HK-2 (cell line): ENCODE data around the gene SALL2.

Experiments
- DNase-seq: peaks from one replicate; pipeline ENCODE4 v3.0.0-alpha.2; 2018; ENCODE audit not compliant: unreplicated experiment

SALL2 gene

GRCh38 chr14:21528381-21529348 lies 2.5 kb upstream of the SALL2 start:
- DNase-seq = no peak

GRCh38 chr14:21527318-21527679 lies 1.2 kb upstream of the SALL2 start:
- DNase-seq = no peak

GRCh38 chr14:21526672-21527317 lies 649 bp upstream of the SALL2 start:
- DNase-seq = no peak

GRCh38 chr14:21525571-21525961 lies 580 bp downstream of the SALL2 start:
- no peak for DNase-seq

- DNase-seq = no peak
These were observed 1.3 kb downstream of the SALL2 start for GRCh38 chr14:21524575-21525490.

- no peak for DNase-seq
These were observed 2.9 kb downstream of the SALL2 start for GRCh38 chr14:21523203-21523602.

GRCh38 chr14:21521501-21521900 lies 4.6 kb downstream of the SALL2 start:
- DNase-seq = no peak

GRCh38 chr14:21520767-21521166 lies 5.4 kb downstream of the SALL2 start:
- no peak for DNase-seq

GRCh38 chr14:21518725-21519124 lies 7.4 kb downstream of the SALL2 start:
- DNase-seq = no peak

- no peak for DNase-seq
These were observed 11.8 kb downstream of the SALL2 start for GRCh38 chr14:21514341-21514740.

GRCh38 chr14:21510735-21511657 lies 15.2 kb downstream of the SALL2 start, which contains the start of gene METTL3:
TSS of gene METTL3 (minus strand) at chr14:21511340. CDS start at chr14:21511223, 117 bp downstream.
- DNase-seq = peak; percentile 96

GRCh38 chr14:21509432-21510143 lies 16.6 kb downstream of the SALL2 start:
- no peak for DNase-seq

GRCh38 chr14:21506557-21506956 lies 19.6 kb downstream of the SALL2 start:
- DNase-seq = no peak

GRCh38 chr14:21505012-21505553 lies 21.1 kb downstream of the SALL2 start:
- DNase-seq = no peak

GRCh38 chr14:21503376-21503775 lies 22.8 kb downstream of the SALL2 start:
- DNase-seq = no peak

- DNase-seq = no peak
These were observed 24.6 kb downstream of the SALL2 start for GRCh38 chr14:21501568-21501967.

GRCh38 chr14:21498540-21499526 lies 27.3 kb downstream of the SALL2 start:
- no peak for DNase-seq

- DNase-seq = no peak
These were observed 29.7 kb downstream of the SALL2 start for GRCh38 chr14:21496453-21496852.
